HG03039 (cell line): Measurements from ENCODE around the gene CHCHD4.
"Not testable (repeated sequence)": the region's sequence is repeated elsewhere in the genome, so short reads cannot be mapped to it uniquely, and the experiment has no call there.

Experiments
- ATAC-seq: cut with Tn5 transposase; IDR thresholded peaks from one replicate; pipeline ENCODE4 v1.9.1; 2021; ENCODE audit warnings: mild to moderate bottlenecking, moderate library complexity; ENCODE audit not compliant: unreplicated experiment

CHCHD4 gene

GRCh38 chr3:14123308-14124222, 1.1 kb downstream of the CHCHD4 start:
- ATAC-seq, result no peak

- no peak for ATAC-seq
Measured at GRCh38 chr3:14122301-14122700, 2.4 kb downstream of the CHCHD4 start.

- no peak for ATAC-seq
Measured at GRCh38 chr3:14121859-14122258, 2.8 kb downstream of the CHCHD4 start.

- not testable (repeated sequence) for ATAC-seq
Measured at GRCh38 chr3:14120921-14121448, 3.7 kb downstream of the CHCHD4 start.

- ATAC-seq, result no peak
Measured at GRCh38 chr3:14120111-14120920, 4.4 kb downstream of the CHCHD4 start.

DNA sequence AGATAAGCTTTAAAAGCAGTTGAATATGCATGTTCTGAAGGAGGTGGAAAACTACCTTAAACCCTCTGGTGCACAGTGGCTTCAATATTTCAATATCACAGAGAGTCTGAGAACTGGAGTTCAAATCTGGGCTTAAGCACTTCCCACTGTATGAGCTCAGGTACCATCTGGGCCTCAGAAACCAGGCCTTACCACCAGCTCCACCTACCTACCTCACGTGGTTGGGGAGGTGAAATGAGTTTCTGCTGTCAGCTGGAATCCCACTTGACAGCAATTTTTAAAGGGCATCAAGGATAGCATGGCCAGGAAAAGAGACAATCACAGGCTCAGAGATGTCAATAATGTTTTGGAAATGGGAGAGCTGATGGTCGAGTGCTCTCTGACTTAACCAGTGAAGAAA, 5.0 kb downstream of the CHCHD4 start:
- ATAC-seq, result no peak

DNA sequence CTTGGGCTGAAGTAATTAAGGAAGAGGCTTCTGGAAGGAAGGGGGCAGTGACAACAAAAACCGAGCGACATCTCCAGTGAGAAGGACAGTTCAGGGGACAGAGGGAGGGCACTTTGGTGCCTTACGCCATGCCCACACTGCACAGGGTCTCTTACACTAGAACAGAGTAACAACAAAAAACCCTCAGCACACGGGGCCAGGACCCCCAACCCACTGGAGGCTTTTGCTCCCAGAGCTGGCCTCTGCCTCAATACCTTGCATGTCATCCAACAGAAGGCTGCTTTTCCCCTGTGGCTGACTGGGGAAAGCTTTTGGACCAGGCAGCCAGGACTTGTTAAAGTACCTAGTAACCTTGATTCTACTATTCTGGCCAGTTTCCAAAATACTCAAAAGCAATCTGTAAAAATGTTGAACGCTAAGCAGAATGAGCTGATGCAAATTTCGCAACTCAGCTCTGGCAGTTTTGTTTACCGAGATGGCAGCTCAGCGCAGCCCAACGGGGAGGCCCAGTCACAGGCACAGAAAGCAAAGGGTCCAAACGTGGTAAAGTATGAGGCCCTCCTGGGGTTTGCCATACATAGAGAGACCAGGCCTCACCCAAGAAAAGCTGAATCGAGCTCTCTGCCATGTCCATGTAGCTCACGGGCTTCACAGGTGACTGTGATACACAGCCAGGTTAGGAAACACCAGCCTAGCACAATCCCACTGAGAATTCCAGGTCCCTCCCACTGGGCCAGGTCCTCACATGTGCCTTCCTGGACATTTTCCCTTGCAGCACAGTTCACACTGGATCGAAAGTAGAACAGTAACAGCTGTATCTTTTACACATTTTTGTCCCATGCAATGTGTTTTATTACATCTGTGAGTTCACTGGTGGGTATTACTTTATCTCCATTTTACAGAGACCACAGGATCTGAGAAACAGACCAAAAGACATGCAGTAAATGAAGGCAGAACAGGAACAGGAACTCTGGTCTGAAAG, 6.0 kb downstream of the CHCHD4 start:
- no peak for ATAC-seq

- ATAC-seq, result no peak
Measured at GRCh38 chr3:14117468-14118399, 6.9 kb downstream of the CHCHD4 start.

GRCh38 chr3:14113965-14114635, 10.6 kb downstream of the CHCHD4 start:
- no peak for ATAC-seq

DNA sequence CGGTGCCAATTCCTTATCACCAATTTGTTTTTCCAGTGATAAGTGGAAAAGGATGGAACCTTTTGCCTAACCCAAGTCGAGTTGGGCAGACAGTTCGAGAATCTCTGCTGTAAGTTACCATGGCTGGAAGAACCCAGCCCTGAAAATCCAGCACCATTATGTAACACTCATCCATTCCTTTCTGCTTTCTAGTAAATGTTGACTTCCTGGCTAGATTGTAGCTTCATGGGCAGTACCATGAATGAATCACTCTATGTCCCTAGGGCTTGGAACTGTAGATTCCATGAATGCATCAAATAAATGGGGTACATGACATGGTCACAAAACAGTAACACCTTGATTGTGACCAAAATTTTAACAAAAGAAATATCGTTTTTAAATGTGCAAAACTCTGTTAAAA, 14.0 kb downstream of the CHCHD4 start:
- no peak for ATAC-seq

DNA sequence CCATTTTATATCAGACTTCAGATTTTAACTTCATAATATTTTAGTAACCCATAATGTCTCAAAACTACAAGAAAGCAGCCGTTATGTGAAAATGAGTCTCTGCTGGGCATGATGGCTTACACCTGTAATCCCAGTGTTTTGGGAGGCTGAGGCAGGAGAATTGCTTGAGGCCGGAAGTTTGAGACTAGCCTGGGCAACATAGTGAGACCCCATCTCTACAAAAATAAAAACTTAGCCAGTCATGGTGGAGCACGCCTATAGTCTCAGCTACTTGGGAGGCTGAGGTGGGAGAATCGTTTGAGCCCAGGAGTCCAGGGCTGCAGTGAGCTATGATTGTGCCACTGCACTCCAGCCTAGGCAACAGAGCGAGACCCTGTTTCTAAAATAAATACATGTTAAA, 14.8 kb downstream of the CHCHD4 start:
- ATAC-seq, result not testable (repeated sequence)

- no peak for ATAC-seq
Measured at GRCh38 chr3:14097616-14098391, 26.9 kb downstream of the CHCHD4 start.

DNA sequence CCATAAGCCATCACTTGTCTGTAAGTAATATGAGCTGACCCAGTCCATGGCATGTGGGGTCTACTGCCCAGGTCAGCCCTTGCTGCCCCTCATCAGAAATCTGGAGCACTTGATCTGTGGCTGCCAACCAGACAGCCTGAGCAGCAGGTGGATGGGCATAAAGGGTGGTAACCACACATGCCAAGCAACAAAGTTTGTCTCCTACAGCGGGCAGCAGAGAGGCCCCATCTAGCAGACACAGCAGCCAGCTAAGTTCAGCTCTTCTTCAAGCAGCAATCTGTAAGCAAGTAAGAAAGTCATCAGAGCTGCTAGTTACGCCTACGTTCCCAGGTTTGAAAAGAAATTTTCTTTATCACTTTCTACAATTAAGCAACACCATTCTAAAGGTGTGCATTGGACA, 27.9 kb downstream of the CHCHD4 start:
- ATAC-seq, result no peak

- no peak for ATAC-seq
Measured at GRCh38 chr3:14093831-14094230, 30.8 kb downstream of the CHCHD4 start.

GRCh38 chr3:14092464-14092863, 32.2 kb downstream of the CHCHD4 start:
- no peak for ATAC-seq

- not testable (repeated sequence) for ATAC-seq
Measured at GRCh38 chr3:14091959-14092358, 32.7 kb downstream of the CHCHD4 start.

DNA sequence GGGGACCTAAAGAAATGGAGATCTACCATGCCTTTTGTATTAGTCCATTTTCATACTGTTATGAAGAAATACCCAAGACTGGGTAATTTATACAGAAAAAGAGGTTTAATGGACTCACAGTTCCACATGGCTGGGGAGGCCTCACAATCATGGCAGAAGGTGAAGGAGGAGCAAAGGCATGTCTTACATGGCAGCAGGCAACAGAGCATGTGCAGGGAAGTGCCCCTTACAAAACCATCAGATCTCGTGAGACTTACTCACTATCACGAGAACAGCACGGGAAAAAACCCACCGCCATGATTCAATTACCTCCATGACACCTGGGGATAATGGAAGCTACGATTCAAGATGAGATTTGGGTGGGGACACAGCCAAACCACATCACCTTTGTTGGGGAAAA, 37.2 kb downstream of the CHCHD4 start:
- ATAC-seq, result not testable (repeated sequence)

DNA sequence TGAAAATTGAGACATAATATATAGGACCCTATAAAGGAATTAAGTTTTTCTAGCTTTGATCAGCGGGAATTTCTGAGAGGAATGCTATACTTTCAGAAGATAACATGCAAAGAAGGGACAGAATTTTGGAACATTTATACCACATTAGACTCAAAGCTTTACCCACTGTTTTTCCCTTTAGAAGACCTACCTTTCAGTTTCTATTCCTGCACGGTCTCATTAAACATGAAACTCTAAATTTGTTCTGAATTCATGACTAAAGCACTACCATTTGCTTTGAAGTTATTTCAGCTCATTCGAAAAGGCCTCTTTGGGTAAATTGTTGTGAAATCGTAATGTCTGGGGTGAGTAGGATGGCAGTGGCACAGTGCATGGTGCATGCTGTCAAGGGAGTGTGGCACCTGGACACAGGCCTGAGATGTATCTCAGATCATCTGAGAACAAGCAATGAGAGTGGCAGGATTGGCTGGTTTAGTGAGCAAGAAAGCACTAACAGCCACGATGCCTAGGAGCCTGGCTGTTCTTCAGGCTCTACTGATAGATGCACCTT, 42.5 kb downstream of the CHCHD4 start:
- ATAC-seq, result no peak
